ENCODE measurements around the gene PSORS1C1.

Gene PSORS1C1

DNA sequence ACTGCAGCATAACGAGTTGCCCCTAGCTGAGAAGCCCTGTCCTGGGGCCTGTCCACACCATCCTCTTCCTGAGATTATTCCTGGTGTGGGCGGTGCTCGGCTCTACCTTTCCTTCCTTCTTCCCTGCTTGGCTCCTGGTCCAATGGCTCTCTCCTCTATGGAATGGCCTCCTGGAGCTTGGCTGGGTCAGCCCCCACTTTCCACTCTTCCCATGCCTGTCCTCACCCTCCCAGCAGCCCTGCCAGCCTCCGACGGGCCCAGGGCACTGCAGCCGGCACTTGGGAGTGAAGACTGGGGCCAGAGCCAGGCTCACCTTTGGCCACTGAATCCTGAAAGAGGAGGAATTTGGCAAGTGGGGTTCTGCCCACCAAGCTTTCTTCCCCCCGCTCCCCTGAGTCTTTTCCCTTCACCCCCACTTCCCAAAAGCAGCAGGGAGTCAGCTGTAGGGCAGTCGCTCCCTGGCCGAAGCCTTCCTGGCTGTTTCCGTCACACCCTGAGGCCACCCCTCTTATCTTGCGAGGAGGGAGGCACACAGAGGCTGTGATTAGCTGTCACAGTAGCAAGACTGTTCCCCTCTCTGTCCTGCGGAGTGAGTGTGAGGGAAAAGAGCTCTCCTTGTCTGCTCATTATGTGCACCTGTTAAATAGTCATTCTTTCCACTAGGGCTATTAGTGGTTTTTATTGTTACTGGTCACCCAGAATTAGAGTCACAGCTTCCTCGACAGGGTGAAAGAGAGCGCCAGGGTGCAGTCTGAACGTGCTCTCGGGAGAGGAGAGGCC, 12.0 kb downstream of the PSORS1C1 start:
- no peak for DNase-seq (ENCODE audit: low read depth in 2 of 2)

DNA sequence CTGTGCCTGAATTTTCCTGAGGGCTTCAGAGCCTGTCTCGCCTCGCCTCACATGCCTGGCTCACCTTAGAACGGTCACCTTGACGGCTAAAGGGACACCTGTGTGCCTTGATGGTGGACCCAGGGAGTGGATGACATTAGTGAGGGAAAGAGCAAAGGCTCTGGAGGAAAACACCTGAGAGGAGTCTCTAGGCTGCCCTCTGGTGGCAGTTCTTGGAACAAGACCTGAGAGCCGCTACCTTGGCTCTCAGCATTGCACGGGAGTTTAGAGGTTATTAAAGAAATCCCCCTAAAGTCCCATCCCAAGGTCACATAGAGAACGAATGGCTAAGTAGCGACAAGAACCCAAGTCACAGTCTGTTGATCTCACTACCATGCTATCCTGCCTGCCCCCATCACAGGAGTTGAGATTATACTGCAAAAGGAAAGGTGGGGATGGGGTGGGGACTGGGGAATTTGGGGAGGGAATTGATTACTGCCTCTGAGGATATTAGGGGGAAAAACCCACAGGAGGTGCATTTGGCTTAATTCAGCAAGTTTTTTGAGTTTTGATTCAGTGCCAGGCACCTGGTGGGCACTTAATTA, 13.6 kb downstream of the PSORS1C1 start:
- no peak for DNase-seq (ENCODE audit: low read depth in 2 of 2)

DNA sequence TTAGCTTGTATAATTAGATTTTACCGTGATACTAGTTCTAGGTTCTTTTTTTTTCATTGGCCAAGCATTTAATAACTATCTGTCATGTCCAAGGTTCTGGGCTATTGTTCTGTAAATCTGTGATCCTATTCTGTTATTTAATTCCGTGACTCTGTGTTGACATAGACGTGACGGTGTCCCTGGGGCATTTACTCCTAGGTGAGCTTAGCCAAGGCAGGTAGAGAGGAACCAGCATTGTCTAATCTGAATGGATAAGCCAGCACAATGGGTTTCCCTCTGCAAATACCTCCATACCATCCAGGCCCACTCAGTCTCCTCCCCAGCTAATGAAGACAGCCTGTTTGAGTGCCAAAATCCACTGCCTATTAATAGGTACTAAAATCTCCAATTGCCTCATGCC, 14.5 kb downstream of the PSORS1C1 start:
- DNase-seq (ENCODE audit: low read depth in 2 of 2): no peak

DNA sequence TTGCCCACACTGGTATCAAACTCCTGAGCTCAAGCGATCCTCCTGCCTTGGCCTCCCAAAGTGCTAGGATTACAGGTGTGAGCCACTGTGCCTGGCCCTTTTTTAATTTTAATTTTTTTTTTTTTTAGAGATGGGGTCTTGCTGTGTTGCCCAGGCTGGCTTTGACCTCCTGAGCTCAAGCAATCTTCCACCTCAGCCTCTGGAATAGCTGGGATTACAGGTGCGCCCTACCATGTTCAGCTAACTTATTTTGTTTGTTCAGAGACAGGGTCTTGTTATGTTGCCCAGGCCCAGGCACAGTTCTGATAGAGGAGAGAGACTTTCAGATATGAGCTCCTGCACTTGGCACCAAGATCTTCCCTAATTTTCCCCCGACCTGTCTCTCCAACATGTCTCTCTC, 16.2 kb downstream of the PSORS1C1 start:
- DNase-seq (ENCODE audit: low read depth in 2 of 2): no peak

DNA sequence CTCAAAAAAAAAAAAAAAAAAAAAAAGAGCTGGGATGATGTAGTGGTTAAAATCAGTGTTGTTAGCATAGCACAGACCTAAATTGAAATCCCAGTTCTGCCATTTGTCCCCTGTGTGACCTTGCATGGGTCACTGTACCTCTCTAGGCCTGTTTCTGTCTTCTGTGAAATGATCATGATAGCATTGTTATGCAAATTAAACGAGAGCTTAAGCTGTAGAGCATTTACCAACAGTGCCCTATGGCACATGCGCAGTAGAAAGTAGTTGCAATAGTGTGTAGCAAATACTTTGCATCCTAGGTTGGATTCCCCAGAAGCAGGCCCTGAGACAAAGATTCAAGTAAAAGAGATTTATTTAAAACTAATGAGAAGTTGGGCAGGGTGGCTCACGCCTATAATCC, 17.0 kb downstream of the PSORS1C1 start:
- no peak for DNase-seq (ENCODE audit: low read depth in 2 of 2)

DNA sequence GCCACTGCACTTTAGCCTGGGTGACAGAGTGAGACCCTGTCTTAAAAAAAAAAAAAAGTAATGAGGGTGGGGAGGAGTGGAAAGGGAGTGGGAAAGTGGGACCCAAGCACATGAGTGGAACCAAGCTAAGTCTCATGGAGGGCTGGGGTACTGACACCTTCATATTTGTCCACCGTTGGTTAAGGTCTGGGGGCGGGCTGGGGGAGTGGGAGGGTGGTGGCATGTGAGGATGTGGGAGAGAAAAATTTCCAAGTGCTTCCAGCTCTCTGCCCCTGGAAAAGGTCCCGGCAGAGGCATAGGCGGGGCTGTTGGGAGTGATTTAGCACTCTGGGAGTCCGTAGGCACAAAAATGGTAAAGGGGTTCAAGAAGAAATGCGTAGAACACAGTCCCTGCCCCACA, 18.2 kb downstream of the PSORS1C1 start:
- no peak for DNase-seq (ENCODE audit: low read depth in 2 of 2)

DNA sequence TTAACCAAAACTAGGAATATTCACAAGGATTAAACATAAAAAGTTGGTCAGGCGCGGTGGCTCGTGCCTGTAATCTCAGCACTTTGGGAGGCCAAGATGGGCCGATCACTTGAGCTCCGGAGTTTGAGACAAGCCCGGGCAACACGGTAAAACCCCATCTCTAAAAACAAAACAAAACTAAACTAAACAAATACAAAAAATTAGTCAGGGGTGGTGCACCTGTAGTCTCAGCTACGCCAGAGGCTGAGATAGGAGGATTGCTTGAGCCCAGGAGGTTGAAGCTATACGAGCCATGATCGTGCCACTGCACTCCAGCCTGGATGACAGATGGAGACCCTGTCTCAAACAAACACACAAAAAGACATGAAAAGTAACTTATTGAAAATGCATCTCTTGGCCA, 21.1 kb downstream of the PSORS1C1 start:
- no peak for DNase-seq (ENCODE audit: low read depth in 2 of 2)

DNA sequence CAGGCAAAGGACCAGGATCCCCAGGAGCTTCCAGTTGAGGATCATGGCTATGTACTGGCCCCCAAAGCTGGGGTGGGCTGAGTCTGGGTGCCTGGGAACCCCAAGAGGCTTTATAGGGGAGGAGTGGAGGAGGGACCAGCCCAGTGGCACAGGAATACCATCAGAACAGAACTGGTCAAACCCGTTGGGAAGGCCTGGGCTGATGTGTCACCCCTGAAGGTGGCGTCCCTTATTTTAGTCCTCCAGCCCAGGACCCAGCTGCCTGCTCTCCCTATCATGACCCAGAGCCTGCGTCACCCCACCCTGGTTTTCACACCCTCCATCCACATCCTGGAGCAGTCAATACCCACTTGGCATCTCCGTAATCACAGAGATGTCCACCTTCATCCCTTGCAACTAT, 24.4 kb downstream of the PSORS1C1 start, which contains the start of gene PSORS1C2:
Gene PSORS1C2, minus strand, starts transcription at position 85 of the 400 bp plus-strand sequence. Its CDS starts 40 bp downstream, at position 45.
- DNase-seq (ENCODE audit: low read depth in 2 of 2): no peak

DNA sequence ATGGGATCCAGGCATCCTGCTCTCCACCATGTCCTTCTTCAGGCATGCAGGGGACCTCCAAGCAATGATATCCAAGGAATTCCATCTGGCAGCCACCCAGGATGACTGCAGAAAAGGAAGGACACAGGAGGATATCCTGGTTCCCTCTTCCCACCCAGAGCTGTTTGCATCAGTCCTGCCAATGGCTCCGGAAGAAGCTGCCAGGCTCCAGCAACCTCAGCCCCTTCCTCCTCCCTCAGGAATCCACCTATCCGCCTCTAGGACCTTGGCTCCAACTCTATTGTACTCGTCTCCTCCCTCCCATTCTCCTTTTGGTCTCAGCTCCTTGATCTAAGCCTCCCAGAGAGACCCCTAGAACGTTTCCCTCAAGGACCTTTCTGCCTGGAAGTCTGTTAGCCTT, 25.0 kb downstream of the PSORS1C1 start:
- DNase-seq (ENCODE audit: low read depth in 2 of 2): peak; percentile 62 to 67

DNA sequence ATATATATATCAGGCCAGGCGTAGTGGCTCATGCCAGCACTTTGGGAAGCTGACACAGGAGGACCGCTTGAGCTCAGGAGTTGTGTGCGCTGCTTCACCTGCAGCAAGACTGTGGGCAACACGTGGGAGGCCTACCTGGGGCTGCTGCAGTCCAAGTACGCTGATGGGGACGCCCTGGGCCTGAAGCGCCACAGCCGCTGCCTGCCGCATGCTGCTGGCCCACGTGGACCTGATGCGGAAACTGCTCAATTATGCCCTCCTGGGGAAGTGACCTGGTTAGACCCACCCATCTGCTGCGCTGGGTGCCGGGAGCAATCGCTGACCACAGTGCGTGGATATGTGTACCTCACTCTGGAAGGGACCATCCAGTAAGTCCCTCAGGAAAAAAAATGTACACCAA, 26.0 kb downstream of the PSORS1C1 start:
- DNase-seq (ENCODE audit: low read depth in 2 of 2): no peak

DNA sequence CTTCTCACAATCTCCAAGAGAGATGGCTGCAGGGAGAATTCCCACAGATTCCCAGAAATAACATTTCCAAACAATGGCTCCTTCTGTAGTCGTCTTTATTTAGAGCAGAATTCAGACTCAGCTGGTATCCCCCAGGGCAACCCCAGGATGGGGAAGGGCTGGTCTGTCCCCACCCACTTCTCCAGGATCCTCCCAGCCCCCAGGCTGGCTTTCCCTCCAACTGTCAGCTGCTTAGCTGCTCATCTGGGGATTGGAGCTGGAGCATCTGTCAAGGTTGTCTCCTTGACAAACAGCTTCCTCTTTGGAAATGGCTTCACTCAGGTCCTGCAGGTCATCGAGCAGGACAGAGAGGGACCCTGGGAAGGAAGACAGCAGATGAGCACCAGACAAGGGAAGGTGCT, 27.8 kb downstream of the PSORS1C1 start:
- DNase-seq (ENCODE audit: low read depth in 2 of 2): no peak

DNA sequence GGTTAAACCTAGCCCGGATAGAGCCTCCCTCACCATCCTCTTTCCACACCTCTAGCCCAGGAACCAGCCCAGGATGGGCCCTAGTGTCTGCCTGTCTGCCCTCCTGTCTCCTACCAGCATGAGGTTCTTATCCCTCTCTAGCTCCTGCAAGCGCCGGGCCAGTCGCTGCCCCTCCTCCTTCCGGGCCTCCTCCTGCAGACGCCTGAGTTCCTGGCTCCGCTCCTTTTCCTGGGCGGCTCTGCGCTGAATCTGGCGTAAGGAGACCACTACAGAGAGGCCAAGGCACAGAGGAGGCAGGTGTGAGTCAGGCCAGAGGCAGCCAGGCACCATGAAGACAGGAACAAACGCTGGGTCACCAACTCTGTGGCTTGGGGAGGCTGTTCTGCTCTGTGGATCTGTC, 28.5 kb downstream of the PSORS1C1 start:
- peak; percentile 40 for DNase-seq (ENCODE audit: low read depth in 2 of 2)

DNA sequence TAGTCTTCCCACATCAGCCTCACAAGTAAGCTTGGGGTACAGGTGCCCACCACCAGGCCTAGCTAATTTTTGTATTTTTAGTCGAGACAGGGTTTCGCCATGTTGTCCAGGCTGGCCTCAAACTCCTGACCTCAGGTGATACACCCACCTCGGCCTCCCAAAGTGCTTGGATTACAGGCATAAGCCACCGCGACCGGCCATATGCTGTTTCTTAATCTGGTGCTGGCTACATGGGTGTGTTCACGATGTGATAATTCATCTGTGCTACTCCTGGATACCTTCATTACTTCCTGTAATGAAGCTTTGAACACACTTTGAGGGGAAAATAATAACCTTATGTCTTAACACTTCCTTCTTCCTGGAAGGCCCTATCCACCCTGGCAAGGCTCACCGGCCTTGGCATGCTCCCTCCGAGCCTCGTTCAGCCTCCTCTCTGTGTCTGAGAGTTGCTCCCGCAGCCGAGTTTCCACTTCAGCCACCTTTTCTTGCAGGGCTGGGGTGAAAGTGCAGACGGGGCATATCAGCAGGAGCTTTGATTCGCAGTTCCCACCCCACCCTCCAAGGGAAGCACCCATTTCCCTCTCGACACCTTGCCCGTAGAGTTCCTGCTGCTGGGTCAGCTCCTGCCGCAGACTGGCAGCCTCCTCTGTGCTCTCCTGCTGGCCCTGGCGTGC, 29.8 kb downstream of the PSORS1C1 start:
- no peak for DNase-seq (ENCODE audit: low read depth in 2 of 2)

DNA sequence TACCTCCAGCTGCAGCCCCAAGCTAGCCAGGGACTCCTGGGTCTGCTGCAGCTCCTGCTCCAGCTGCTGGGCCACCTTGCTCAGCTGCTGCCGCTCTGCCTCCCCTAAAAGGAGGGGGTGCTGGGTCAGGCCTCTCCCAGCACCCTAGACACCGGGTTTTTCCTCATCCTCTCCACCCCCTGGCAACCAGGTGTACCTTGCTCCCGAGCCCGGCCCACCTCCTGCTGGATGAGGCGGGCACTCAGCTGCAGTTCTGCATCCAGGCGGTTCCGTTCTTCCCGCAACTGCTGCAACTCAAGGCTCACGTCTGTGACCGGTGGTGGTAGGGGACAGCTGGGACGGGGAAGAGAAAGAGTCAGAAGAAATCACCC, 30.4 kb downstream of the PSORS1C1 start:
- DNase-seq (ENCODE audit: low read depth in 2 of 2): no peak

DNA sequence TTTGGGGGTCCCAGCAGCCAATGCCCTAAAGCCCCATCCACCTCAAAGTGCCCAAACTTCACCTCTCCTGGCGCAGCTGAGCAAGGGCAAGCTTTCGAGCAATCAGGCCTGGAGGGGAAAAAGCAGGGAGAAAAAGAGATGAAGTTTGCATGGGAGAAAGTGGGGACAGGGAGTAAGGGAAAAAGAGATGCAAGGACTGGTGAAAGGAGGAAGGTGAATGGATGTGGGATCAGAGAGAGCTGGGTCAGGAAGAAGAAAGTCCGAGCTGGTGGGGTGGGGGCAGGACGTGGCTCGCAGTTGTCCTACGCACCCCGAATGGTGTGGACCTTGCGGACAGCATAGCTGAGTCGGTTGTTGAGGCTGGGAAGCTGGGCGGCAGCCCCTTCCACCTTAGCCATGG, 30.8 kb downstream of the PSORS1C1 start:
- DNase-seq (ENCODE audit: low read depth in 2 of 2): no peak

DNA sequence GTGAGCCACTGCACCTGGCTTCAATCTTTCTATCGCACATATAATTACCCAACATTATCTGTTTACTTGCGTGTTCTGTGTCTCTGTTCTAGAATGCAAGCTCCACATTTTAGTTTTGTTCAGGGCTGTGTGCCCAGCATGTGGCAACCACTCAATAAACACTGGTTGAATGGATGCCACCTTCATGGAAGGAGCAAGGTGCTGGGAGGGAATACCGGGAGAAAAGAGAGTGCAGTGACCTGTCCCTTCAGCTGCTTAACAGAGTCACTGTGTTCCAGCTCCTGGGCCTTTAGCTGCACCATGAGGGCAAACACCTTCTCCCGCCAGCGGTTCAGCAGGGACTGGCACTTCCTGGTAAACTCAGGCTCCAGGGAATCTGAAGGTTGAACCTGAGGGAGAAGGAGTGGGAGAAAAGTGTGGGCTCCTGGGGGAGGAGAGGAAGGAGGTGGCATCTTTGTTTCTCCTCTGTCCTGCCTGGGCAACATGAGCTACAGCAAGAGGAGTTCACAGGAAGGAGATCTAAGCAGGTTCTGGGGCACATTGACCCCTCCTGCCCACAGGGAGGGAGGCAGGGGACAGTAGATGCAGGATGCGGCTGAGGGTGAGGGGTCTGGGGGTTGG, 35.3 kb downstream of the PSORS1C1 start:
- DNase-seq (ENCODE audit: low read depth in 2 of 2): no peak

DNA sequence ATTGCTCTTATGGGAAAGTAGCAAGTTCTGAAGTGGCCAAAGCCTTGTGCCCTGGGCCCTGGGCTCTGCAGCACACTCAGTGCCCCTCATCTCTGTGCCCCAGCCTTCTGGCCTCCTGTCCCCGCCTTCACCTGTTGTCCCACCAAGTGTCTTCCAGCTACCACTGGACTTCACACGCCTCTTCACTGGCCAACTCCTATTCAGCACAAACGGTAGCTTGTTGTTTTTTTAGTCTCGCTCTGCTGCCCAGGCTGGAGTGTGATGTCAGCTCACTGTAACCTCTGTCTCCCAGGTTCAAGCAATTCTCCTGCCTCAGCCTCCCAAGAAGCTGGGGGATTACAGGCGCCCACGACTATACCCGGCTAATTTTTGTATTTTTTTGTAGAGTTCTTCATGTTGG, 38.2 kb downstream of the PSORS1C1 start:
- DNase-seq (ENCODE audit: low read depth in 2 of 2): no peak

DNA sequence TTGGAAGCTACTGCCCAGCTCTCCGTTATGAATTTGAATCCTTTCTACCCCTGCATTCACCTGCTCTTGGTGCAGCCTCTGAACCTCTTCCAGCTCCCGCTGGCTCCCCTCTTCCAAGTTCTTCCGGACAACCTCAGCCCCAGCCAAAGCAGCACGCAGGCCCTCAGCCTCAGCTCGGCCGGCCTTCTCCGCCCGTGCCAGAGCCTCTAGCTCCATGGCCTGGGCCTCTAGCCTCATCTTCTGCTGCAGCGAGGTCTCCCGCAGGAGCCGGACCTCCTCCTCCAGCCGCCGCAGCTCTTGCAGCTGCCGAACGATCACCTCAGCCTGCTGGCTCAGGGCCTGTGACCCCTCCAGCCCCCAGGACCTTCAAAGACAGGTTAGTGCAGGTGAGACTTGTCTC, 39.8 kb downstream of the PSORS1C1 start:
- DNase-seq (ENCODE audit: low read depth in 2 of 2): no peak

DNA sequence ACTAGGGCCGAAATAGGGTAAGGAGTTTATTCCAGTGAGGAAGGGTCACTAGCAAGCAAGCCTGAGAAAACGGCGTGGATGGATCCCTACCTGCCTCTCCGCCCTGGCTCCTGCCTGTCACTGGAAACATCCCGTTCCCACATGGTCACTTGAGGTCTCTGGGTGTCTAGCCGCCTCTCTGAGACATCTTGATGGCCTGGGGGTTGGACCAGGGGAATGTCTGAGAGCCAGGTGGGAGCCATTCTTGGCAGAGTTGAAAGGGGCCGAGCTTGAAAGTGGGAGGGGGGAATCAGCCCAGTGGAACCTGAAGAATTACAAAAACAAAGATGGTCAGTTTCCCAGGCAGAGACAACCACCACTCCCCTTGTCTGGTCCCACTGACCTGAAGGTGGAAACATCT, 42.0 kb downstream of the PSORS1C1 start:
- DNase-seq (ENCODE audit: low read depth in 2 of 2): no peak

DNA sequence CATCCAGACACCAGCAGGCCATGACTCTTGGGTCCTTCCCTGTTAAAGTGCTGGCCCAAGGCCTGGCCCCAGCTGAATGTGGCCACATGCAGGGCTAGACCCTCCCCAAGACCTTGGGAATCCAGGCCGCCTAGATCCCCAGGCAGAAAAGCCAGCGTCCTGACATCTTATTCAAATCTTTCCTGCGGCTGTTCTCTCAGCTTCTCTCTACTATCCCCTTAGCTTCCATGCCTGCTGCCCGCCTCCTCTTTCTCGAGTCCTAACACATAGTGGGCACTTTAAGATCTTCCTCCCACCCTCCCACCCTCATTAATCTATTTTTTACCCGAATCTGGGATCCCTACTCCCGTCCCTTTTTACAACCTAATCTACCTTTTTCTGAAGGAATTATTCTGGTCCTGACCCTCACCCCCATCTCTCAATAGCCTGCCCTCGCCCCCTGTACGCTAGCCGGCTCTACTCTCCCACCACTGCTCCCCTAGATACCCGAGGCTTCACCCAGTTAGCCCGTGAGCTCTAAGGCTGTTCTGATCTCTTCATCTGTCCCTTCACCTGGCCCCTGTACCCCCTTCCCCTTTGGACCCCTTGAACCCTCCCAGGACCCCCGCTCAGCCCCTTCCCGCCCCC, 43.0 kb downstream of the PSORS1C1 start, which contains the start of gene CCHCR1:
Gene CCHCR1, minus strand, starts transcription at position 290 of the 627 bp plus-strand sequence. Its CDS starts 202 bp downstream, at position 88.
- DNase-seq (ENCODE audit: low read depth in 2 of 2): no peak

DNA sequence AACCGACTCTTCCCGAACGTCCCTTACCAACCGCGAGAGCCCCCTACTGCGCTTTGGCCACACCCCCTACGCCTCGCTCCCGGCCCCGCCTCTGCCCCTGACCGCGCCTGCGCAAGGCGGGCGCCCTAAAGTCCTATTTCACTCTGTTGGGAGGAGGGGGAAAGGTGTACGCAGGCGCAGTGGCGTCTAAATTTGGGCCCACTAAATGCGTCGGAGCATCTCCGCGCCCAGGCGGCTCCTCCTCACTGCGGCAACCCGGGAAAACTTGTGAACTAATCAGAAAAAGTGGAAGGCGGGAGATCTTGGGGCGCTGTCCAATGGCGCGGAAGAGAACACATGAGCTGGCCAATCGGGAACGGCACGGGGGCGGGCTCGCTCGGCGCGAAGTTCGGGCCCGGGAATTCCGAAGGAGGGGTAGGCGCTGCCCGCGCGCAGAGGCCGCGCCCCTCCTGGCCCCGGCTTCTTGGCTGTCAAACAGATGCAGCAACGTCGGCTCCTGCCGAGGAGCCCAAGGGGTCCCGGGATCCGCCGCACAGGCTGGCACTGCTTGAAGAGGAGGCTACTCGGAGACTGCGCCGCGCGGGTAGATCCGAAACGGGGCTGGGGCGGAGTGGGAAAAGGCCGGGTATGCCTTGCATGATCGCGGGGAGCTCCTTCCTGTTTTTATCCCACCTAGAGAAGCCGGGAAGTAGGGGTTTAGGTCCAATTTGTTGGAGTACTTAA, 43.7 kb downstream of the PSORS1C1 start, which contains the start of gene TCF19:
Gene TCF19, plus strand, starts transcription at position 450 of the 723 bp plus-strand sequence. CDS start 881 bp downstream, outside the sequence.
- peak; percentile 99 for DNase-seq (ENCODE audit: low read depth in 2 of 2)

Measured in fibroblast of skin of left quadriceps (primary cell).